ENCODE results near the gene GAMT. TPM values are rescaled to one million over a fixed set of nuclear protein-coding genes. Genes with fewer than 3 reads are reported as not detected.

Gene GAMT
- total and polyA plus RNA-seq, 2 of the 13 experiments (the other 11 are each of a cell fraction or from before 2014, with no cell fraction given), result 115 to 124 TPM

DNA sequence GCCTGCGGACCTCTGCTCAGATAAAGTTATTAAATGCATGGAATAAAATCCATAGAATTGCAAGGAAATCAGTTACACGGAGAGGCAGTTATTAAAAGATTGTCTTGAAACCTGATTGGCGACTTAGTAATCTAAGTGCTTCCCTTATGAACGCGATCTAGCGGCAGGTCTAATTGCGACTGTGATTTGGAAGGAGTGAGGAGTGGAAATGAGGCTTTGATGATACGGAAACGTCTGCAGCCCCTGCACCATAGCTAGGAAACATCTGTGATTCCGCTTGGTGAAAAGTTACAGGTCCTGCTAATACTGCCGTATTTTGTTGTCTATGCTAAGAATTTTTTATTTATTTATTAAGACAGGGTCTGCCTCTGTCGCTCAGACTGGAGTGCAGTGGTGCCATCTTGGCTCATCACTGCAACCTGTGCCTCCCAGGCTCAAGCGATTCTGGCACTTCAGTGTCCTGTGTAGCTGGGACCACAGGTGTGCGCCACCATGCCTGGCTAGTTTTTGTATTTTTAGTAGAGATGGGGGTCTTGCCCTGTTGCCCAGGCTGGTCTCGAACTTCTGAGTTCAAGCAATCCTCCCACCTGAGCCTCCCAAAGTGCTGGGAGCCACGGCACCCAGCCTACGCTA, 16.7 kb downstream of the GAMT start (continued):
- TF ChIP-seq SOX6 (IDR thresholded peaks at IDR 0.05) (no peak), SOX6 (CRISPR knock-in tag; IDR thresholded peaks at IDR 0.05) (no peak), SRY (CRISPR knock-in tag; IDR thresholded peaks at IDR 0.05) (no peak), ONECUT2 (CRISPR knock-in tag; IDR thresholded peaks at IDR 0.05) (no peak), ZNF570 (CRISPR knock-in tag; IDR thresholded peaks at IDR 0.05; ENCODE audit: borderline replicate concordance) (no peak)
- TF ChIP-seq, protein P1, sequence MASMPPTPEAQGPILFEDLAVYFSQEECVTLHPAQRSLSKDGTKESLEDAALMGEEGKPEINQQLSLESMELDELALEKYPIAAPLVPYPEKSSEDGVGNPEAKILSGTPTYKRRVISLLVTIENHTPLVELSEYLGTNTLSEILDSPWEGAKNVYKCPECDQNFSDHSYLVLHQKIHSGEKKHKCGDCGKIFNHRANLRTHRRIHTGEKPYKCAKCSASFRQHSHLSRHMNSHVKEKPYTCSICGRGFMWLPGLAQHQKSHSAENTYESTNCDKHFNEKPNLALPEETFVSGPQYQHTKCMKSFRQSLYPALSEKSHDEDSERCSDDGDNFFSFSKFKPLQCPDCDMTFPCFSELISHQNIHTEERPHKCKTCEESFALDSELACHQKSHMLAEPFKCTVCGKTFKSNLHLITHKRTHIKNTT (CRISPR knock-in tag; IDR thresholded peaks at IDR 0.05), result no peak

- intact Hi-C loops (cut with micrococcal nuclease; ENCODE audit: unreplicated experiment), result no loop called here
- ChIA-PET CTCF (ENCODE audit: low intra/inter-chr PET ratio, low total read pairs) (no interaction called here), POLR2A (no interaction called here)
- DNase-seq (ENCODE audit: low spot score), result no peak
- no peaks in the 10 kb centered on the region for H3K9me3 ChIP-seq (ENCODE audit: low read length)
- peak overlapping the region; percentile 86 for H3K9ac ChIP-seq (ENCODE audit: insufficient read depth, low read depth, low read length)
- WGBS (ENCODE audit: low lambda C conversion rate), result 0% methylated on average over 10 of the region's 23 CpGs
- H3K27me3 ChIP-seq (ENCODE audit: control insufficient read depth in 1 of 2, insufficient read depth in 2 of 2, low read length in 2 of 2), result no peaks in the 10 kb centered on the region; a peak in 1 of 5 replicates
- TSS peak; percentile 61 for BruUV-seq (replicated peaks)
- peaks cover 5 to 10% of the 10 kb centered on the region in 2 experiments; a peak in 4 of 5 replicates for H3K36me3 ChIP-seq (replicated peaks in 1 of 2; ENCODE audit: control insufficient read depth in 1 of 2, insufficient read depth in 2 of 2, low read length in 2 of 2)
- no peak for FAIRE-seq
- no peaks in the 10 kb centered on the region for H4K20me1 ChIP-seq (ENCODE audit: insufficient read depth, low read length)
- H3K27ac ChIP-seq (ENCODE audit: extremely low read length, insufficient read depth, low read length), result peak overlapping the region; percentile 73
- H2AFZ ChIP-seq (ENCODE audit: low read length), result no peak overlapping the region
- peak overlapping the region; percentile 73 to 95 (median 94) for H3K4me3 ChIP-seq (replicated peaks in 1 of 3; ENCODE audit: insufficient read depth in 1 of 3, low read depth in 2 of 3, low read length in 3 of 3)
- peaks cover 32% of the 10 kb centered on the region for H3K4me1 ChIP-seq (ENCODE audit: insufficient read depth, low read length)
- in situ Hi-C loops (cut with HindIII; ENCODE audit: extremely low pct_ligation_motif_present, low pct_unique_long_range_greater_than_20kb), result no loop called here
- no peak; the same call in 1 of the 3 replicates for ATAC-seq
- H3K4me2 ChIP-seq (ENCODE audit: low read depth, low read length), result peak overlapping the region; percentile 80
- H3K79me2 ChIP-seq (ENCODE audit: insufficient read depth, low read length), result peaks cover 13% of the 10 kb centered on the region
- TF ChIP-seq YEATS2 (CRISPR knock-in tag; IDR thresholded peaks at IDR 0.05; ENCODE audit: borderline replicate concordance), result no peak
- TF ChIP-seq HBP1 (CRISPR knock-in tag; IDR thresholded peaks at IDR 0.05; ENCODE audit: low read depth), result peak; percentile 55; the same call in 1 of the 2 replicates
- no peak for TF ChIP-seq CCDC6 (CRISPR knock-in tag; IDR thresholded peaks at IDR 0.05)
- peak; percentile 73 for TF ChIP-seq ASH2L (IDR thresholded peaks at IDR 0.05; ENCODE audit: insufficient read length, low read depth, low read length)
- TF ChIP-seq ZNF703 (CRISPR knock-in tag; IDR thresholded peaks at IDR 0.05; ENCODE audit: borderline replicate concordance), result 0 out of 2 replicates have a peak, but pooled peaks have one; percentile 64
- no peak for TF ChIP-seq SCMH1 (CRISPR knock-in tag; IDR thresholded peaks at IDR 0.05; ENCODE audit: borderline replicate concordance)
Observed at GRCh38 chr19:1384085-1384462, 17.3 kb downstream of the GAMT start.

Data from HepG2 (cell line).